GM18520 (cell line): ENCODE measurements around the gene SCEL.
"Not testable (repeated sequence)": the region's sequence is repeated elsewhere in the genome, so short reads cannot be mapped to it uniquely, and the experiment has no call there.

Source experiments
- ATAC-seq: cut with Tn5 transposase; IDR thresholded peaks from one replicate; pipeline ENCODE4 v1.9.1; 2021; ENCODE audit not compliant: unreplicated experiment

SCEL gene

GRCh38 chr13:77535448-77535847 lies at the start of gene SCEL:
SCEL (plus strand) TSS chr13:77535706; CDS start chr13:77555876, 20,170 bp downstream.
- no peak for ATAC-seq

DNA sequence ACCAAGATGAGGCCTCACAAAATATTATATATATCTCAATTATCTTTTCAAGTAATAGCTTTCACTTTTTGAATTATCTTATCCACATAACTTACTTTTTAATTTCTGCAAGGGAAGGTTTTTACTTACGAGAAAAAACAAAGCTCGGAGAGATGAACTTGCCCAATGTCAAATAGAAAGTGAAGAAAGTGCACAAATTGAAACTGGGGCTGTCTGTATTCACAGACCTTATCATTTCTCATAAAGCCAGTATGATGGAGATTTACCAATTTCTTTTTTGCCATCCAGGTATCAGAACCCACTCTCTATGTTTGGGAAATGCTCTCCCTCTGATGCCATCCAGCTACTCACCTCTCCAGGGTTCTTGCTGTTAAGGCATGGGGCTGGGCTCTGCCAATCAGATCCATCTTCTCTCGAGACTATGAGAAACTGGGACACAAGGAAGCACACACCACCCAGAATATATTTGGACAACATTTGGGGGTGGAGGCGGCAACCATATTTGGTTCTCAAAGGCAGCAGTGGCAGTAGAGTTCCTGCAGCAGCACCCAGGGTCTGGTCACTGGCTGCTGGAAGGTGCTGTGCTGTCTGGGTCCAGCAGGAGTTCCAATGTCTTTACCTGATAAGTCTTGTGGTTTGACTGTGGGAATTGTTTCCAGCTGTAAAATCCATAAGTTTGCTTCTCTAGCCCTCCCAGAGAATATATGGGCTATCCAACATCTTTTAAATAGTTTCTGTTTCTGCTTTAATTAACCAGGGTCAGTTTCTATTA lies 45.8 kb upstream of the SCEL start:
- no peak for ATAC-seq

DNA sequence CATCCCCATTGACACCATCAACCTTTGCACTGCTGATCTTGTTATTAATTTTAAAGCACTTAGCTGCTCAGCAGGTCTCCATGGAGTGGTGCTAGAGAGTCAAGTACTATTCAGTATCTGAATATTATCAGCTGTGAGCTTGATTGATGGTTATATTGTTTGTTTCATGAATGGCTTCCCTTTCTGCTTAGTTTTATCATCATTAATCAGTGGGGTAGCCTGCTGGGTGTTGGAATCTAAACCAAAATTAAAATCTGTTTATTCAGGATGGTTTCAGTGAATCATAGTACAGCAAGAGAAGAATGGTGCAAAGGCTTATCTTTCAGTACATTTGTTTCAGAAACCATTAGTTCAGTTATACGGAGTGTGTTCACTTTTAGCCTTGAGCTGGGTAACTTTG lies 42.5 kb upstream of the SCEL start:
- ATAC-seq, result peak; percentile 55

GRCh38 chr13:77494226-77494625 lies 41.3 kb upstream of the SCEL start:
- no peak for ATAC-seq

DNA sequence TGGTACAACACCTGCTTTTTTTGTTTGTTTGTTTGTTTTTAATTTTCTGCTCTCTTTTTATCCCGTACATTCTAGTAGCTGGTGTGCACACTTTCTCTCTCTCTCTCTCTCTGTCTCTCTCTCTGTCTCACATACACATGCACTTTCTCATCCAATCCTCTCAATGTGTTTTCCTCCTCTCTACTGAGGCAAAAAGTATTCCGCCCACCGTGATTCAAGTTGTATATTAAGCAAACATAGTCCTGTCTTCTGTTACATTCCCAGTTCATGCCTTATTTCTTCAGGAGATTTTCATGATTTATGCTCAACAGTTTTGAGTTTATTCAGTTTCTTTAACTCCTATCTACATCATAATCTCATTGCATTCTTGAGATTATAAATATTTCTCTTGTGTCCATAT lies 38.2 kb upstream of the SCEL start:
- ATAC-seq, result no peak

GRCh38 chr13:77497835-77498234 lies 37.7 kb upstream of the SCEL start:
- no peak for ATAC-seq

GRCh38 chr13:77502104-77502720 lies 33.3 kb upstream of the SCEL start:
- ATAC-seq, result peak; percentile 38

DNA sequence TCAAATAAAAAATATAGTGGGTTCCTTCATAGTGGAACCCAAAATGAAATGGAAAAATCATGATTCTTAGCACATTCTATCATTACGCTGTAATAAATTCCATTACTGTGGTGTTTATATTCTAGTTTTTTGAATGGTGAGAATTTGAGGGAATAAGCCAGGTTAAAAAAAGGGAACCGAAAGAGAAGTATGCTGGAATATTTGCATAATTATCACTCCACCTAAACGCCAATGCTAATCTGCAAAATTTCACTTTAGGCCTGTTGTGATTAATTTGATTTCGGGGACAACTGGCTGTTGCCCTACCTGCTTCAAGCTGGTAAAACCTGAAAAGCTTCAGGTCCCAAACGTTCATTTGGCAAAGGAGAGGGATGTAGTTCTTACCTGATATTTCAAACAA lies 32.1 kb upstream of the SCEL start:
- no peak for ATAC-seq

DNA sequence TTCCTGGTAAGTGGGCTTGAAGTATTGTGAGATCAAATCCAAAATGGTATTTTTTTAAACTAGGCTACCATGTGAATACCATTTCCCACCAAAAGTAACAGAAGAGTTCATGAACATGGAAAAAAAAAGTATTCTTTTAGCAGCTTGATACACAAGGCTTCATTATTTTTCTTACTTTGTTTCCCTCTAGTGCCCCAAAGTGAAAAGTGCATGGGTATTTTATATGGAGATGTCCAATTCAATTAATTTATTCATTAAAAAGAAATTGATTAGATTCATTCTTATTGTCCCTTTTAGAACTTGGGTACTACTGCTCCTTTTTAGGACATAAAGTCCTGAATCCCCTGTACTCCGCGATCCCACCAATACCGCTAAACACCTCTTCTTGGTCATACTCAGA lies 28.6 kb upstream of the SCEL start:
- ATAC-seq, result no peak

GRCh38 chr13:77507931-77508776 lies 27.4 kb upstream of the SCEL start:
- ATAC-seq, result no peak

GRCh38 chr13:77508959-77509620 lies 26.4 kb upstream of the SCEL start:
- ATAC-seq, result no peak

GRCh38 chr13:77510156-77510555 lies 25.4 kb upstream of the SCEL start:
- ATAC-seq, result no peak

- no peak for ATAC-seq
Observed at GRCh38 chr13:77511552-77511951, 24.0 kb upstream of the SCEL start.

DNA sequence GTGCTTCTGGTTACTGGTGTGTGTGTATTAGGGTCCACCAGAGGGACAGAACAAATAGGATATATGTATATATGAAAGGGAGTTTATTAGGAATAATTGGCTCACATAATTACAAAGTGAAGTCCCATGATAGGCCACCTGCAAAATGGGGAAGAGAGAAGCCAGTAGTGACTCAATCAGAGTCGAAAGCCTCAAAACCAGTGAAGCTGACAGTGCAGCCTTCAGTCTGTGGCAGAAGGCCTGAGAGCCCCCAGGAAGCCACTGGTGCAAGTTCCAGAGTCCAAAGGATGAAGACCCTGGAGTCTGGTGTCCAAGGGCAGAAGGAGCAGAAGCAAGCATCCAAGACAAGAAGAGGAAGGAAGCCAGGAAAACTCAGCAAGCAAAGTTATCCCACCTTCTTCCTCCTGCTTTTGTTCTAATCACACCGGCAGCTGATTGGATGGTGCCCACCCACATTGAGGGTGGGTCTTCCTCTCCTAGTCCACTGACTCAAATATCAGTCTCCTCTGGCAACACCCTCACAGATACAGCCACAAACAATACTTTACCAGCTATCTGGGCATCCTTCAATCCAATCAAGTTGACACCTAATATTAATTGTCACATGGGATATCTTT lies 21.7 kb upstream of the SCEL start:
- ATAC-seq, result peak; percentile 44

DNA sequence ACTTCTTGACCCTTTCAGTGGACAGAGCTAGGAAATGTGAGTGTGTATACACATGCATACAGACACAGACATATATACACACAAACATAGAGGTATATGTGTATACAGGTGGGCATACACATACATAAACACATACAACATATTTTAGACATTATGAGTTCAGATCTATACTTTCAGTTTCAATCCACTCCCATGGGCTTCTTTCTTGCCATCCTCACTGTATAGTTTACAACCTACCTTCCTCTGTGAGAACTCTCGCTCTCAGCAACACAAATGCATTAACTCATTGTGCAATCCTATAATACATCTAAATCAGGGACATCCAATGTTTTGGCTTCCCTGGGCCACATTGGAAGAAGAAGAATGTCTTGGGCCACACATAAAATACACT lies 21.2 kb upstream of the SCEL start:
- ATAC-seq, result peak; percentile 87

- no peak for ATAC-seq
Observed at GRCh38 chr13:77515785-77516184, 19.7 kb upstream of the SCEL start.

DNA sequence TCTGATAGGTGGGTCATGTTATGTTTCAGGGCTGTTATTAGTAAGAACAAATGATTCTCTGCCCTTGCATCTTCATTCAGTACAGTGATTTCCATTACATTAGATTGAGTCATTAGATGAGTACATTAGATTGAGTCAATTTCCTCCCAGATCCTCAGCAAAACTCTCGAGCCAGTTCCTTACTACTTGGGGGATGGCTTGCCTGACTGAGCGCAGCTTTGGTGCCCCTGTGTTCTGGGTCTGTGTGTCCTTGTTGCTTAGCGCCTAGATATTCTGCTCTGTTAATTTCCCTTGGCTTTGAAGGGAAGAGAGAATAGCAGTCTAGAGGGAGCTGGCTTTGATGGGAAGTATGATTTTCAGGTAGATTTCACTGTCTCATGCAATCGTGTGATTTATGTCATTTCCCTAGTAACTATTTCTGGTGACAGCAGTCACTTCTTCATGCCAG lies 19.1 kb upstream of the SCEL start:
- no peak for ATAC-seq

GRCh38 chr13:77518266-77518665 lies 17.2 kb upstream of the SCEL start:
- no peak for ATAC-seq

DNA sequence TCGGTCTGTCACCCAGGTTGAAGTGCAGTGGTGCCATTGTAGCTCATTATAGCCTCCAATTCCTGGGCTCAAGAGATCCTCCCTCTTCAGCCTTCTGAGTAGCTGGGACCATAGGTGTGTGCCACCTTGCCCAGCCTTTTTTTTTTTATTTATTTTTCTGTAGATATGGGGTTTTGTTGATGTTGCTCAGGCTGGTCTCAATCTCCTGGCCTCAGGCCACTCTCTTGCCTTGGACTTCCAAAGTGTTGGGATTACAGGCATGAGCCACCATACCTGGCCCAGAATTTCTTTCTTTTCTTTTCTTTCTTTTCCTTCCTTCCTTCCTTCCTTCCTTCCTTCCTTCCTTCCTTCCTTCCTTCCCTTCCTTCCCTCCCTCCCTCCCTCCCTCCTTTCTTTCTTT lies 16.1 kb upstream of the SCEL start:
- ATAC-seq, result not testable (repeated sequence)

DNA sequence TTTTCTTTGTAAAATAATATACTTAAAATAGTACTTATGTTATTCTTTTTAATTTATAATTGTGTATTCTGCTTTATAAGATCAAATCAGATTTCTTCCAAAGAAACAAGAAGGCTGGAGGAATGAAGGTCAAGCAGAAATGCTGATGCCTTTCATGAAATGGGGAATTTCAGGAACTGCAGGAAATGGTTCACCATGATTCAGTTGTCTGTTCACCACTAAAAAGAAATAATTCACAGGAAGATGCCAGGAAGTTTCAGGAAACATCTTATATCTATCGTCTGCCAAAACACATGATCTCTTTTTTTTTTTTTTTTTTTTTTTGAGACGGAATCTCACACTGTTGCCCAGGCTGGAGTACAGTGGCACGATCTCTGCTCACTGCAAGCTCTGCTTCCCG lies 15.7 kb upstream of the SCEL start:
- ATAC-seq, result no peak

- no peak for ATAC-seq
Observed at GRCh38 chr13:77521194-77521593, 14.3 kb upstream of the SCEL start.
